Muscle of back (tissue), 13 donors: ENCODE measurements around the gene GBA2. TPM values are rescaled to one million over a fixed set of nuclear protein-coding genes. Genes with fewer than 3 reads are reported as not detected.

Source experiments
- DNase-seq, 3 donors: peaks; one replicate each; pipeline versions ENCODE4 v3.0.0 to v3.0.0-alpha.2; 2013
- long read RNA-seq, 9 donors: transcript quantifications; one replicate each; lab custom pipeline, GENCODE V29; 2026
- polyA plus RNA-seq, 10 donors: library from polyadenylated mRNA; unstranded; fragments of 120-200 nt; gene quantifications; one replicate each; pipeline ENCODE4 v1.2.1, GENCODE V29; 2013; ENCODE audit not compliant: insufficient read length in 10 of 10

The GBA2 gene
- polyA plus RNA-seq = 10 to 100 TPM; 41.8 to 88.0 (median 62.3) TPM
- long read RNA-seq, donor 1, partial matches to known transcripts = 0 of 4 reads
- long read RNA-seq, donor 1, other reads (novel, unspliced or antisense) = 0 of 4 reads
- long read RNA-seq, donor 2, partial matches to known transcripts = 0 of 5 reads
- long read RNA-seq, donor 2, other reads (novel, unspliced or antisense) = 0 of 5 reads
- long read RNA-seq, donor 3 = 0 reads
- long read RNA-seq, donor 4, partial matches to known transcripts = 0 of 4 reads
- long read RNA-seq, donor 4, other reads (novel, unspliced or antisense) = 0 of 4 reads
- long read RNA-seq, donor 5, partial matches to known transcripts = 9 of 14 reads
- long read RNA-seq, donor 5, other reads (novel, unspliced or antisense) = 0 of 14 reads
- long read RNA-seq, donor 6, partial matches to known transcripts = 5 of 11 reads
- long read RNA-seq, donor 6, other reads (novel, unspliced or antisense) = 0 of 11 reads
- long read RNA-seq, donor 7, partial matches to known transcripts = 0 of 1 reads
- long read RNA-seq, donor 7, other reads (novel, unspliced or antisense) = 0 of 1 reads
- long read RNA-seq, donor 8, partial matches to known transcripts = 0 of 2 reads
- long read RNA-seq, donor 8, other reads (novel, unspliced or antisense) = 0 of 2 reads
- long read RNA-seq, donor 9 = 0 reads

DNA sequence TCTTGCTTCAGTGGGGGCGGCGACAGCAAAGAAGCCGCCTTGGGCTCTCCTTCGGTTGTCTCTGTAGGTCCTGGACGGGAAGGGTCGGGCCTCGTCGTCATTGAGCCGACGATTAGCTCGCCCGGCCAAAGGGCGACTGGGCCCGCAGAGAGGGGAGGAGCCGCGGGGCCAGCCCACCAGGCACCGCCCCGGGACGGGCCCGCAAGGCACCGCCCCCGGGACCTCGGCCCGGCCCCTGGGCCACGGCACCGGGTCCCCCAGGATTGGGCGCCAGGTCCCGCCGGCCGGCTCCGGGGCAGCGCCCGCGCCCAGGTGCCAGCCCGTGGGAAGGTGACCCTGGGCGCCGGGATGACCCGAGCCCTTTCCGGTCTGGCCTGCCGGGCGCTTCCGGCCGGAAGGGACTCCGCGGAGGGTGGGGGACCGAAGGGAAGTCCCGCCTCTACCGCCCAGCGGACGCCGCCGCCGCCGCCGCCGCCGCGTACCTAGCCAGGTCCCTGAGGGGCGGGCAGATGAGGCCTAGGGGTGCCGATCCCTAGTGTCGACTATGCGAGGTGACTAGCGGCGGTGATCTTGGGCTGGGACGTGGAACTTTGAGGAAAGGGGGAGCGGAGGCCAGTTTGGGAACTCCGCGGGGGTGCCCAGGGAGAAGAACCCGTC, at the start of gene GBA2, which contains the start of gene RGP1:
TSS of gene GBA2 (minus strand) at position 371 of the 657 bp plus-strand sequence. CDS start 524 bp downstream, outside the sequence.
TSS of gene RGP1 (plus strand) at position 430 of the 657 bp plus-strand sequence. CDS start 469 bp downstream, outside the sequence.
- DNase-seq = peak; percentile 62 to 92 (median 79)

DNA sequence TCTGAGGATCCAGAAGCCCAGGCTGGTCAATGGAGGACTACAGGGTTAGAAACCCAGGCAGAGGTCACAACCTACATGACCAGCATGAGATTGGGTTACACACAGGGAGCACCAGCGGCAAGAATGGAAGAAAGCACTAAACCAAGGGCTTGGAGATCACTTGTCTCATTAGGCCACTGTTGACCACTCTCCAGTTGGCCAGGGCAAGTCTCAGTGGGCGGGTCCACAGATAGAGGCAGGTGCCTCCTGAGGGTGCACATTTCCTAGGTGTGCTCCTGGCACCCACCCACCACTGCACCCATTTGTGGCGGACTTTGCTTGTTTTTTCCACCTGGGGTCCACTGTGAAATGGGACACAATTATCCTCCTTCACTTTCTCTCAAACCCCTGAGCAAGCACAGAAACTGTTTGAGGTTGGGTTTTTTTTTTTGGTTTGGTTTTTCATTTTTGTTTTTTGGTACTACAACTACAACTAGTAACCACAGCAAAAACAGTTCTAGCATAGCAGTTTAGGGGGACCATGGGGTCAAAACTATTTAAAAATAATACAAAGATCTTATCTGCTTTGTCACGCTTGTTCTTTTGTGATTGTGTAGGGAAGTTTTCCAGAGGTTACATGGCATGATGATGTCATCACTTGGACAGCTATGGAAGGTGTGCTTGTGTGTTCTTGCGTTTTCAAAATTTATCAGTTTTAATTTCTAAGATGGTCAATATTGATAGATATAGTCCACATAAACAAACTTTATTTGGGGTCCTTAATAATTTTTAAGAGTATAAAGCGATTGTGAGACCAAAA, 48.5 kb upstream of the GBA2 start:
- no peak for DNase-seq

DNA sequence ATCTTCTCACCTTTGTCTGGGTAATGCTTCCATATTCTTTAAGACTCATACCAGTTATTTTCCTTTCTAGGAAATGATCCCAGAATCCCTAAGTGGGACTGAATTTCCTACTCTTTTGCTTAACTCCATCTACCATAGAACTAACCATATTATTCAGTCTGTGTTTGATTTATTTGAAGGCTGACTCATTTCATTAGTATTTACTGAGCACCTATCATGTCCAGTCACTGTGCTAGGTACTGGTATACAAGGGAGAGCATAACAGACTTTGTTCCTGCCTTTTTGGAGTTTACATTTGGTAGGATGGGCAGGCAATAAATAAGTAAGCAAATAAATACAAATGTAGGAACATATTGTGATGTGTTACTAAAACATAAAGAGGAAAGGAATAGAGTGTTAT, 46.7 kb upstream of the GBA2 start:
- DNase-seq = no peak

- no peak for DNase-seq
Observed at GRCh38 chr9:35793461-35793860, 44.4 kb upstream of the GBA2 start.

DNA sequence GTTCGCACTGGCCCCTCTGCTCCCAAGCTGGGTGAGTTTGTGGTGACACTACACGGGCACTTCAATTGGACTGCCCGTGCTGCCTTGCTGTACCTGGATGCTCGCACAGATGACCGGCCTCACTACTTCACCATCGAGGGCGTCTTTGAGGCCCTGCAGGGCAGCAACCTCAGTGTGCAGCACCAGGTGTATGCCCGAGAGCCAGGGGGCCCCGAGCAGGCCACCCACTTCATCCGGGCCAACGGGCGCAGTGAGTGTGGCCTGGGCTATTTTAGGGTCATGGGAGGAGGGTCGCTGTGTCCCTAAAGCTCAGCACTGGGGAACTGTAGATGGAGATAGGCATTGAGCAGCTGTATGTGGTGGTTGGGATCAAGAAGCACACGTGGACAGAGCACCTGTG, 43.8 kb upstream of the GBA2 start:
- no peak for DNase-seq

- DNase-seq = no peak
Observed at GRCh38 chr9:35792024-35792813, 43.2 kb upstream of the GBA2 start.

DNA sequence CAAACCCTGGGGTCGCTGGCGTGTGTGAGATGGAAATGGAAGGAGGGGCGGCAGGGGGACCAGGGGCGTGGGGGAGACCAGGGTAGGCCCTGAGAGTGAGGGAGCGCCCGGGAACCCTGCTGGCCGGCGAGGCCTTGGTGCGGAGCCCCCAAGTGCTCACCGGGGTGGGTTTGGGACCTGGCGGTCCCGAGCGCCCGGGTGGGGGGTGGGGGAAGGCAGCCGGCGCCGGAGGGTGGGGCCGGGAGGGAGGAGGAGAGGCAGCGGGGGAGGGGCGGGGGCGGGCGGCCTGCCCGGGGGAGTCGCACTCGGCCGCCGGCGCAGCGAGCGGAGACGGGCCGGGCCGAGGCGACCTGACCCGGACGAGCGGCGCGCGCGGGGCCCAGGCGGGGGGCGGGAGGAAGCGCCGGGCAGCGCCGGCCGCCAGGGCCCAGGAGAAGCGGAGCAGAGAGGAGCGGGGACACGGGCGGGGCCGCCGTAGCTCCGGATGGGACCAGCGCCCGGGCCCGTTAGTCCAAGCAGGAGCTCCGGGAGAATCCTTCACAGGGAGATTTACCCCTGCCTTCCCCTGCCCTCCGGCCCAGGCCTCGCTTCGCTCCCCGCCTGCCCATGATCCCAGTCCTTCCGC, 42.4 kb upstream of the GBA2 start, which contains the start of gene NPR2:
TSS of gene NPR2 (plus strand) at position 295 of the 625 bp plus-strand sequence. CDS start 818 bp downstream, outside the sequence.
- DNase-seq = peak in 2 of 3 donors; percentile 46 to 72

DNA sequence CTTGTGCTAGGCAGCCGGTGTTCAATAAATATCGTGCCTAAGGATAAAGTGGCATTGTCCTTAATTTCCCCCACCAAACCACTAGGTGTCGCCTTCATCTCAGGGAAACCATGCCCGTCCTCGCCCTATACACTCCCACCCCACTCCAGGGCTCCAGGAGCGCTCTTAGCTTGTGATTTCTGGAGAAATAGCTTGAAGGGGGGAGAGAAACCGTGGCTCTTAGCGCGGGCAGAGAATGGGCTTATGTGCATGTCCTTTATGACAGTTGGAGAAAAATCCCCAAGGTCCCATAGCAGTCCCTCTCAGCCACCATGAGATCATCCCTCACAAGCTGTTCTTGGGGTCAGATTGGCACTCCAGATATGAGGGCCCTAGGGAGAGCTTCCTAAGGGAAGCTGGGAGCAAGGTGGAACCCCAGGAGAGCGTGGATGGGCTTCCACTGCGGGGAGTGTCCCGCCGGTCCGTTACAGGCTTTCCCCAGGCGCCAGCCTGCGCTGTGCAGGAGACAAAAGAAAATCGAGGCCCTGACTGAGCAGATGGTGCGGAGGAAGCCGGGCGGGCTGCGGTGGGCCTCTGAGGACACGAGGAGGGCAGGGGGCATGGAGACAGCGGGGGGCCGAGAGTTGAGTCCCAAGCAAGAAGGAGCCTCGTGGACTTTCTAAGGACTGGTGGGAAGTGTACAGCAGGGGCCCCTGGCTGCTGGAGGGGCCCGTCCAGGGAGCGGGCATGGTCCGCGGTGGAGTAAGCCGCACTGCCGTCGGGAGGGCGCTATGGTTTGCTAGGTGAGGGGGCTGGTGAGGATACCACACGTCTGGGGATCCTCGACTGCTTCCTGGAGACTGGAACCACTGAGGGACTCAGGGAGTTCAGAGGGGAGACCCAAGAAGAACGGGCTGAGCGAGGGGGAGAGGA, 41.6 kb upstream of the GBA2 start:
- DNase-seq = peak; percentile 82 to 92 (median 87)

DNA sequence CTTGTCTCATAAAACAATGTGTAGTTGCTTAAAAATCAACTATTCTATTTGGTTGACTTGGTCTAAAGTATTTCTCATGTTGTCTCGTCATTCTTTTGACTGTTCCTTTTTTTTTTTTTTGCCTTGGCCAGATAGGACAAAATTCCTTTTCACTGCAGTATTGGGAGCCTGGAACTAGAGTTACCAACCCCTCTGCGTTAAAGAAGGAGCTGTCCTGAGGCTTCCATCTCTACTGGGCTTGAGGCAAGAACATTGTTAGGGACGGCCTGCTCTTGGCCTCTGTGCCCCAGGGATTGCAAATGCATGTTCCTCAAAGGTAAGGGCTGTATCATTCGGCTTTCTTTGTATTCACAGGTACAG, 41.0 kb upstream of the GBA2 start:
- DNase-seq = no peak

DNA sequence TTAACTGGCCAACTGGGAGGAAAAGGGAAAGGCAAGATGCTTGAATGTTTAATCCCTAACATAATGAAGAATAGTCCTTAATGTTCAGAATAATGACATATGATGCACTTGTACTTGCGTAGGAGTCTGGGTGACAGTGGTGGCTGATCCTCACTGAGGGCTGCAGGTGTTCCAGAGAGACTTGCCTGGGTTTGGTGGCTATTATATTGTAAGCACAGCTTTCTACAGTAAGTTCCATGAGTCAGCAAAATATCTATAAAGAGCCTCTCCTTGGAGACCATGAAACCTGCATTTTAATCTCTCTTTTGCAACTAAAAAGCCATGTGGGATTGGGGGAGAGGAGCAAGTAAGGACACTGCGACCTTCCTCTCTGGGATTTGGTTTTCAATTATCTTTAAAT, 40.5 kb upstream of the GBA2 start:
- no peak for DNase-seq

GRCh38 chr9:35783418-35783817, 34.4 kb upstream of the GBA2 start:
- DNase-seq = no peak

- no peak for DNase-seq
Observed at GRCh38 chr9:35781066-35781465, 32.0 kb upstream of the GBA2 start.

DNA sequence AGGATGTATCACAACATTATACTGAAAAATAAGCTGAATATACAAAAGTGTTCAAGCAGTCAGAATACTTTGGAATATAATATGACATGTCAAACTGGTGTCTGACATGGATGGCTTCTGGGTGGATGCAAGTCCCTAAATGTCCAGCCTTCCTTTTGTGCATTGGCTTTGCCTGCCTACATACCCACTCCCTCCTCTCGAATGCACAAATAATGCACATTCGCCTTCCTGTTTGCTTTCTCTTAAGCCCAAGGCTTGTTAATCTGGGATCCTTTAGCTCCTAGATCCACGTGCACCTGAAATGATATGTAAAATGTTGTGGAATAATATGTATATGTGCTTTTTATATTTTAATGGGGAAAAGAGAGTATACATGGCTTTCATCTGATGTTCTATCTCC, 29.5 kb upstream of the GBA2 start:
- no peak for DNase-seq

- DNase-seq = no peak
Observed at GRCh38 chr9:35776018-35776417, 27.0 kb upstream of the GBA2 start.

DNA sequence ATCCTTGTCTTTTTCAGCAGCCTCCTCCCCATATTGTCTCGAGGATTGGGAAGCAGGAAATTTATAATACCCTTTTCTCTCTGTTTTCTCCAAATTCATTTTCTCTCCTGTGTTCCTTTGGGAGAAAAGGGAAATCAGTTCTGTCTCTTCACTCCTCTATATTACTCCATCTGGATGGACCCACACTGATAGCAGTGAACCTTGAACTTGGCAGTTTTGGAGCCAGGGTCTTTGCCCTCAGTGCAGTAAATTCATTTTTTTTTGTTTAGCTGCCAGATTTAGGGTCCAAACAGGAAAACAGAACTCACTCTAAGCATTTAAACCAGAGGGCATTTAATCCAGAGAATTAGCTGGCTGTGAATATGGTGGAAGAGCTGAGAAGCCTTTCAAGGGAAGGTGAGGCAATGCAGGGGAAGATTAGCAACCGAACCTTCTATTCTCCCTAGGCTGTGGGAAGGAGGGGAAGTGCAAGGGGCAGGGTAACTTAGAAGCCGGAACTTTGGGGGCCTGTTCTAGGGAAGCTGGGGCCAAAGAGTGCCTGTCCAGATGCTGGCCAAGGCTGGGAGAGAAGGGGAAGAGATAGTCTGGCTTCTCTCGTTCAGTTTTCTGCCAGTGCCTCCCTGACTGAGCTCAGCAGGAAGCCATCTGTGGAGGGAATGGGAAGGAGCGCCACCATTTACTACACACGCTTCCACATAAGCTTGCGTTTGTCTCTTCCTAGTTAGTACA, 26.0 kb upstream of the GBA2 start:
- peak in 1 of 3 donors; percentile 44 for DNase-seq

GRCh38 chr9:35771943-35772342, 22.9 kb upstream of the GBA2 start:
- no peak for DNase-seq

DNA sequence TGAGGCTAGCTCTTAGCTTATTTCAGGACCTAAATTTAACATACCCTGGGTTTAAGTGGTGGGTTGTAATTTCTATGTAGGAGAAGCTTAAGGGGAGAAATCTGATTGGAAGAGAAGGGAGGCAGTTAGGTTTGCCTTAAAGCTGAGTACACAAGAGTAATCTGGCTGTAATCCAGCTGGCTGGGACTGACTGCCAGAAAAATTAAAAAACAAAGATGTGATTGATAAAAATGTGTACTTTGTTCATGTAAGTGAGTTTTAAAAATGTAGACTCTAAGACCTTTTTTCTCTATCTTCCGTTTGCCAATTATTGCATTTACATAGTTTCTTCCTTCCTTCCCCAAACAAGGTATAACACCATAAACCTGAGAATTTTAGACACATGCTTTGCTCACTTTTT, 22.5 kb upstream of the GBA2 start:
- no peak for DNase-seq

GRCh38 chr9:35771075-35771433, 22.0 kb upstream of the GBA2 start:
- DNase-seq = no peak

DNA sequence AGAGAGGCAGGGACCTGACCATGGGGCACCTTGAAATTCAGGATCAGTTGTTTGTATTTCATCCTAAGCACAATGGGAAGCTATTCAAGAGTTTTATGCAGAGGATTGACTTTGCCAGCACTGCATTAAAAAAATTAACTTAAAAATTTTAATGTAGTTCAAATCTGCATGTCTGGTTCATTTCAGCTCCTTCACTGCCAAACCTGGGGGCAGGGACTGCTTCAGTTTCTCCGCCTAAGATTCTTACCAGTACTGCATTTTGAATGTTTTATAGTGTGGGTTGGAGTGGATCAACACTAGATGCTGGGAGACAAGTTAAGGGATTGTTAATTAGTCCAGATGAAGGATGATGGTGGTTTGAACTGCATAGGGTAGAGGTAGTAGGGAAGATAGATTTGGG, 20.7 kb upstream of the GBA2 start:
- no peak for DNase-seq
